Eye (tissue), 1 donor: Measurements from ENCODE around the gene MYH1.

Experiments used
- DNase-seq: peaks from one replicate; pipeline ENCODE4 v3.0.0-alpha.2; 2015

Gene MYH1

DNA sequence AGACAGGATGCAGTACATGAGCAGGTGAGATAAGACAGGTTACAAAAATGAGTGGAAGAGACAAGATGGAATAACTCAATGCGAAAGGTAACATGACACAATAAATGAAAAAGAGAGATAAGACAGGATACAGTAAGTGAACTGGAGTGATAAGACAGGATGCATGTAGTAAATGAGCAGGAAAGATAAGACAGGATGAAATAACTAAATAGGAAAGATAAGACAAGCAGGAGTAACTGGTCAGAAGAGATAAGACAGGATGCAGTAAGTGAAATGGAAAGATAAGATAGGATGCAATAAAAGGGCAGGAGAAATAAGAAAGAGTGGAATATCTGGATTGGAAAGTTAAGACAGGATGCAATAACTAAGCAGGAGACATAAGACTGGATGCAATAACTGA, 40.6 kb downstream of the MYH1 start:
- no peak for DNase-seq

DNA sequence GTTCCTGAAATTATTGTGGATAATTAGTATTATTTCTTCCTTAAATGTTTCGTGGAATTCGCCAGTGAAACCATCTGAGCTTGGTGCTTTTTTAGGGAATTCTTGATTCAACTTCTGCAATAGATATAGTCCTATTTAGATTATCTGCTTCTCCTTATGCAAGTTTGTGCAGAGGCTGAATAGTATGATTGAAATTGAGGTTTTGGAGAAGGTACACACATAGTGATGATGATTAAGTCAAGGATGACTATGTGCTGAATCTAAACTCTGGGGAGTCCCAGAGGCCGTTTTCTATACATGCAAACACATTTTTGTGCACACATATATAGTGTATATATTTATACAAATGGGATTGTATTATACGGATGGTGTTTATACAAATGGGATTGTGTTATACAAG, 43.8 kb downstream of the MYH1 start:
- no peak for DNase-seq

DNA sequence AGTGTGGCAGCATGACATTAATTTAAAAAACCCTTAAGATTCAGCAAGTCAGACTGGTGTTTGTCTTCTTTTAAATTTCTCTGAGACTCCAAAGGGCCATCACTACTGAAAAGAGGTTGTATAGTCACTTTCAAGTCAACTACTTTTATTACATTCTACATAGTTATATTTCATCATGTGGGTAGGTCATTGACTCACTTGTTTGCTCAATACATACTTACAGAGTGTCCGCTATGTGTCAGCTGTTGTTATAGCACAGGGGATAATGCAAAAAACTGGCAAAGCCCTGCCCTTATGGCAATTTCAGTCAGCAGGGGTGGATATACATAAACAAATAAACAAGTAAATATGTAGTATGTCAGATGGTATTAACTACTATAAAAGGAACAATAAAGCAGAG, 46.5 kb downstream of the MYH1 start:
- no peak for DNase-seq

DNA sequence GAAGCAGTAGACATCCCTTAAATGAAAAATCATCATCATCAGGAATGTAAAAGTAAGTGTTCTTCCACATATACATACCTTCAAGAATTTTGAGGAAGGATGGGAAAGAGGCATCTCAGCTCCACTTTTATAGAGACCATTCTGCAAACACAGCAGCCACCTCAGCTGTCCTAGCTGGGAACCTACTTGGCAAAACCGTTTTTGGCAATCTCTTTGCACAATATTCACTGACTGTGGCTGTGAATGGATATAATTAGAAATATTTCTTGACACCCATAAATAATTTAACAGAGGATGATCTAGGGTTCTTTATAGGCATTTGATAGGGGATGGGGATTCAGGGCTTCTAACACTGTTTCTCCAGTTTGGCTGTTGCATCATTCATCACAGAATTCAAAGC, 48.9 kb downstream of the MYH1 start, which contains the start of gene MYH4:
MYH4 (minus strand) TSS at position 101 of the 400 bp plus-strand sequence. CDS start 2,814 bp downstream, outside the sequence.
- no peak for DNase-seq

DNA sequence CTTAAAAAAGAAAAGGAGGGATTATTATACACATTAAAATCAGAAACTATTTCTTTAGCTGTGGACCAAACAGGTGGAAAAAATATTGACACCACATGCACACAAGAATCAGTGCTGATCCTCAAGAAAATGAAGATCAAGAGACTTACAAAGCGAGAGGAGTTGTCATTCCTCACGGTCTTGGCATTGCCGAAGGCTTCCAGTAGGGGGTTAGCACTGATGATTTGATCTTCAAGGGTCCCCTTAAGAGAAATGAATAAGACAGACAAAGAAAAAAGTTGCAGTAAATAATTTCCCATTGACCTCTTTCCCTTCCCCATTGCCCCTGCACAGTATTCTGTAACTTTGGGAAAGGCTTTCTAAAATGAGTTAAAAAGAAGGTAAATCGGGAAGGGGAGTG, 54.9 kb downstream of the MYH1 start:
- DNase-seq = no peak

DNA sequence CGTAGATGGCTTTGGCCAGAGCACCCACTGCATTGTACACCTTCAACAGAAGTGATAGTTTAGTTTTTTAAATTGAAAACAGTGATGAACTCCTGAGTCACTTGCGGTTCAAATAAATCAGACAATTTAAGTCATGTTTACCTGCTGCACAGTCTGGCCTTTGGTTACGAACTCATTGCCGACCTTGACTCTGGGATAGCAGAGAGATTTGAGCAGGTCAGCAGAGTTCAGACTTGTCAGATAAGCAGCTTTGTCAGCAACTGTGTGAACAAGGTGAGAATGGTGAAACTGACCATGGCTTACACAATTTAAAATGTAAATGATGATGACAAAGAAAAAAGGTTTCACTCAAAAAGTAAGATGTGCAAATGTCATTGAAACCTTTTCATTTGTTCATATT, 58.3 kb downstream of the MYH1 start:
- no peak for DNase-seq

DNA sequence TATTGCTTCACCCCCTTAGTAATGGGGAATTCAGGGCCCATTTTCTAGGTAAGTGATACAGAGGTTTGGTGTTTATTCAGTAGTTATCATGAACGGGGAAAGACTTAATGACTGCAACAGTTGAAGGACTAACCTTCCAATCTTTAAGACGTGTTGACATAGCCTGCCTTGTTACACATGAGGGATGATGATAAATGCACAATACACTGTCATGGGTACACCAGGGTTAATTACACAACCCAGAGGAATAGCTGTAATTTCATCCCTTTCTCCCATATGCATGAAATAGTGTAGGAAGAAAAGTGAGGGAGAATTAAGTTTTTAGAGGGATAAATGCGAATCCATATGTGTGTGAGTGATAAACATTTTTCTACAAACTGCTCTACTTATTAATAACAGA, 59.6 kb downstream of the MYH1 start:
- DNase-seq = no peak

DNA sequence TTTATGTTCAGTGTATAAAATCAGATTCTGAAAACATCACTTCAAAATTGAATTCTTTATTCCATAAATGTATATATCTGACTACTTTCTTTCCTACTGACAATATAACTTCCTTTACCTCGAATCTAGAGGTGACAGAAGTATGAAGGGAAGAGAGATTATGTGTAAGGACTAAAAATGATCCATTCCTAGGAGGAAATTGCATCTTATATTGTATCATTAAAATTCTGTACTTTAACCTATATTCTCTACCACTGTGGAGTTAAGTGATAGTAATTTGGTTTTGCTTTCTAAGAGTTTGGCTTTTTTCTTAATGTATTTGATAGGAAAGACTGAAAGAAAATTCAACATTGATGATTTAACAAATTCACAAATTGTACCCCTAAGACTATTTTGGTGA, 60.4 kb downstream of the MYH1 start:
- DNase-seq = no peak

DNA sequence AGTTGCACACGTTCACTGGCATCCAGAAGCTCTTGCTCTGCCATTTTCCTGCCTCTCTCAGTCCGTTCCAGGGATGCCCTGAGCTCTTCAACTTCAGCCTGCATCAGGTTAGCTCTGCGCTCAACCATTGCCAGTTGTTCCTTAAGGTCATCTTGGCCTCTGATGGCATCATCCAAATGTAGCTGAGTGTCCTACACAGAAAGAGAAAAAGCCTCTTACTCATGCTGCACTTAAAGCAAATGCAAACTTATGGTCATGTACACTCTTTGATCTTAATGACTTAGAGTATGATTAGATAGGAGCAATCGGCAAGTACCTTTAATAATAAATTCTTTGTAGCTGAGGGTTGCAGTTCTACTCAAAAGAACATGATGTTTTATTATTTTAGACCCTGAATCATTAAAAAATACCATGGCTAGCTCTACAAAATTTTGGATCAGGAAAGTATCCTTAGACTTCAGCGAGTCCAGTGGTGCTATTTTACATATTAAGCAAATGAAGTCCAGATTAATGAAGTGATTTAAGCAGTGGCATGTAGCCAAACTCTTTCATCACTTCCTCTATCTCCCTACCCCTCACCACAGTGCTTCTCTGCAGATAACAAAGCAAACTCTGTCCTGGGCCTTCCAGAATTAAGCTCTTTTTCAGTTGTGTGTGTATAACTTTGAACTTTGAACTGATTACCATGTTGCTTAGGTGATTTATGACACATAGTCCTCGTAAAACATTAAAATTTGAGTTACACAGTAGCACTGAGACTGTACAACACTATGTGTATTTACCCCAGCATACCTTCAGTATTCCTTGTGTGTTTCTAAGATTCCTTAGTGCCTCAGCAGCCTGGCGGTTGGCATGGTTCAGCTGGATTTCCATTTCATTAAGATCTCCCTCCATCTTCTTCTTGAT, 71.1 kb downstream of the MYH1 start:
- DNase-seq = no peak
